HG02678 (cell line): ENCODE data around the gene NEAT1.

Source experiments
- ATAC-seq: cut with Tn5 transposase; IDR thresholded peaks from one replicate; pipeline ENCODE4 v1.9.1; 2021; ENCODE audit warnings: mild to moderate bottlenecking, moderate library complexity; ENCODE audit not compliant: unreplicated experiment

Gene NEAT1

DNA sequence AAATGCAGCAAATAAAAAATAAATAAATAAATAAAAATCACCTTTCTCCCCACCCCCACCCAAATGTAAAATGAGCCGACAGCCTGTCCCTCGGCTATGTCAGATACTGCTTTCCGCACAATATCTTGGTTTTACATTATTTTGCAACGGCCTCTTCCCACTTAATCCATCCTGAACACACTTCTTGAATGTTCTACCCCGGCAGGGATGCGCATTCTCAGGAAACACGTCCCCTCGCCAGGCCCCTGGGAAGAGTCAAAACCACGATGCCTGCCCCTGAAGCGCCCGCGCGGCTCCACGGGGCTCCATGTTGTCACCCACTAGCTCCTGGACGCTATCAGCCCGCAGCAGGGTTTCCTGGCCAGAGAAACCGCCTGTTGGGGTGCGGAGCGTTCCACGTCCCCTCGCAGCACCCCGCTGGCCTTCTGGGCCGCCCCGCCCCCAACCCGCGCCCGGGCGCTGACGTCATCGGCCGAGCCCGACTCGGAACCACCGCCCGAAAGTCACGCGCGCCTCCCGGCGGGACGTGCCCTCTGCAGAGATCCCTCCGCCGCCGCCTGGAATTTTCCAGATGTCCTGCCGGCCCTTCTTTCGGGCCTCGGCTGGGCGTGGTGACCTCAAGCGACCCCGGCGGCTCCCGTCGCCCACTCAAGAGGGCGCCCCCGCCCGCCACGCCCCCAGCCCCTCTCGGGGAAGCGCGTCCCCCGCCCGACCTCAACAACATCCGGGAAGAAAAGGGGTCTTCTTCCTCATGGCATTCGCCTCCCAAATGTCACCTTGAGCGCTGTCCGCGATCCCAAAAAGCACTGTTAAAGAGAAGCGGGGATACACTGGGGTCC, 585 bp upstream of the NEAT1 start:
- peak; percentile 26 for ATAC-seq

DNA sequence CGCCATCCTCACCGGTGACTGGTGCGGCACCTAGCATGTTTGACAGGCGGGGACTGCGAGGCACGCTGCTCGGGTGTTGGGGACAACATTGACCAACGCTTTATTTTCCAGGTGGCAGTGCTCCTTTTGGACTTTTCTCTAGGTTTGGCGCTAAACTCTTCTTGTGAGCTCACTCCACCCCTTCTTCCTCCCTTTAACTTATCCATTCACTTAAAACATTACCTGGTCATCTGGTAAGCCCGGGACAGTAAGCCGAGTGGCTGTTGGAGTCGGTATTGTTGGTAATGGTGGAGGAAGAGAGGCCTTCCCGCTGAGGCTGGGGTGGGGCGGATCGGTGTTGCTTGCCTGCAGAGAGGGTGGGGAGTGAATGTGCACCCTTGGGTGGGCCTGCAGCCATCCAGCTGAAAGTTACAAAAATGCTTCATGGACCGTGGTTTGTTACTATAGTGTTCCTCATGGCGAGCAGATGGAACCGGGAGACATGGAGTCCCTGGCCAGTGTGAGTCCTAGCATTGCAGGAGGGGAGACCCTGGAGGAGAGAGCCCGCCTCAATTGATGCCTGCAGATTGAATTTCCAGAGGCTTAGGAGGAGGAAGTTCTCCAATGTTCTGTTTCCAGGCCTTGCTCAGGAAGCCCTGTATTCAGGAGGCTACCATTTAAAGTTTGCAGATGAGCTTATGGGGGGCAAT, 1.1 kb downstream of the NEAT1 start:
- no peak for ATAC-seq

DNA sequence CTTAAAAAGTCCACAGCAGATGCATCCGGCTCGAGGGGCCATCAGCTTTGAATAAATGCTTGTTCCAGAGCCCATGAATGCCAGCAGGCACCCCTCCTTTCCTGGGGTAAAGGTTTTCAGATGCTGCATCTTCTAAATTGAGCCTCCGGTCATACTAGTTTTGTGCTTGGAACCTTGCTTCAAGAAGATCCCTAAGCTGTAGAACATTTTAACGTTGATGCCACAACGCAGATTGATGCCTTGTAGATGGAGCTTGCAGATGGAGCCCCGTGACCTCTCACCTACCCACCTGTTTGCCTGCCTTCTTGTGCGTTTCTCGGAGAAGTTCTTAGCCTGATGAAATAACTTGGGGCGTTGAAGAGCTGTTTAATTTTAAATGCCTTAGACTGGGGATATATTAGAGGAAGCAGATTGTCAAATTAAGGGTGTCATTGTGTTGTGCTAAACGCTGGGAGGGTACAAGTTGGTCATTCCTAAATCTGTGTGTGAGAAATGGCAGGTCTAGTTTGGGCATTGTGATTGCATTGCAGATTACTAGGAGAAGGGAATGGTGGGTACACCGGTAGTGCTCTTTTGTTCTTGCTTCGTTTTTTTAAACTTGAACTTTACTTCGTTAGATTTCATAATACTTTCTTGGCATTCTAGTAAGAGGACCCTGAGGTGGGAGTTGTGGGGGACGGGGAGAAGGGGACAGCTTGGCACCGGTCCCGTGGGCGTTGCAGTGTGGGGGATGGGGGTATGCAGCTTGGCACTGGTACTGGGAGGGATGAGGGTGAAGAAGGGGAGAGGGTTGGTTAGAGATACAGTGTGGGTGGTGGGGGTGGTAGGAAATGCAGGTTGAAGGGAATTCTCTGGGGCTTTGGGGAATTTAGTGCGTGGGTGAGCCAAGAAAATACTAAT, 1.9 kb downstream of the NEAT1 start:
- ATAC-seq = no peak

DNA sequence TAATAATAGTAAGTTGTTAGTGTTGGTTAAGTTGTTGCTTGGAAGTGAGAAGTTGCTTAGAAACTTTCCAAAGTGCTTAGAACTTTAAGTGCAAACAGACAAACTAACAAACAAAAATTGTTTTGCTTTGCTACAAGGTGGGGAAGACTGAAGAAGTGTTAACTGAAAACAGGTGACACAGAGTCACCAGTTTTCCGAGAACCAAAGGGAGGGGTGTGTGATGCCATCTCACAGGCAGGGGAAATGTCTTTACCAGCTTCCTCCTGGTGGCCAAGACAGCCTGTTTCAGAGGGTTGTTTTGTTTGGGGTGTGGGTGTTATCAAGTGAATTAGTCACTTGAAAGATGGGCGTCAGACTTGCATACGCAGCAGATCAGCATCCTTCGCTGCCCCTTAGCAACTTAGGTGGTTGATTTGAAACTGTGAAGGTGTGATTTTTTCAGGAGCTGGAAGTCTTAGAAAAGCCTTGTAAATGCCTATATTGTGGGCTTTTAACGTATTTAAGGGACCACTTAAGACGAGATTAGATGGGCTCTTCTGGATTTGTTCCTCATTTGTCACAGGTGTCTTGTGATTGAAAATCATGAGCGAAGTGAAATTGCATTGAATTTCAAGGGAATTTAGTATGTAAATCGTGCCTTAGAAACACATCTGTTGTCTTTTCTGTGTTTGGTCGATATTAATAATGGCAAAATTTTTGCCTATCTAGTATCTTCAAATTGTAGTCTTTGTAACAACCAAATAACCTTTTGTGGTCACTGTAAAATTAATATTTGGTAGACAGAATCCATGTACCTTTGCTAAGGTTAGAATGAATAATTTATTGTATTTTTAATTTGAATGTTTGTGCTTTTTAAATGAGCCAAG, 2.7 kb downstream of the NEAT1 start:
- ATAC-seq = no peak

DNA sequence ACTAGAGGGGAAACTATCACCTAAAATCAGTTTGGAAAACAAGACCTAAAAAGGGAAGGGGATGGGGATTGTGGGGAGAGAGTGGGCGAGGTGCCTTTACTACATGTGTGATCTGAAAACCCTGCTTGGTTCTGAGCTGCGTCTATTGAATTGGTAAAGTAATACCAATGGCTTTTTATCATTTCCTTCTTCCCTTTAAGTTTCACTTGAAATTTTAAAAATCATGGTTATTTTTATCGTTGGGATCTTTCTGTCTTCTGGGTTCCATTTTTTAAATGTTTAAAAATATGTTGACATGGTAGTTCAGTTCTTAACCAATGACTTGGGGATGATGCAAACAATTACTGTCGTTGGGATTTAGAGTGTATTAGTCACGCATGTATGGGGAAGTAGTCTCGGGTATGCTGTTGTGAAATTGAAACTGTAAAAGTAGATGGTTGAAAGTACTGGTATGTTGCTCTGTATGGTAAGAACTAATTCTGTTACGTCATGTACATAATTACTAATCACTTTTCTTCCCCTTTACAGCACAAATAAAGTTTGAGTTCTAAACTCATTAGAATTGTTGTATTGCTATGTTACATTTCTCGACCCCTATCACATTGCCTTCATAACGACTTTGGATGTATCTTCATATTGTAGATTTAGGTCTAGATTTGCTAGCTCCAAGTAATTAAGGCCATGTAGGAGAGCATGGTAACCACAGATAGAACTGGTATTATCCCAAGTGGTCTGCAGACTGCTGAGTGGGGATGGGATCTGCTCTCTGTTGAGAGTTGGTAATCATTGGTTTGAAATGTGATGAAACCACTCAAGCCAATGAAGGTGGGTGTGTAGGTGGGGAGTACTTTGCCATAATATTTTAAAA, 3.6 kb downstream of the NEAT1 start:
- no peak for ATAC-seq

DNA sequence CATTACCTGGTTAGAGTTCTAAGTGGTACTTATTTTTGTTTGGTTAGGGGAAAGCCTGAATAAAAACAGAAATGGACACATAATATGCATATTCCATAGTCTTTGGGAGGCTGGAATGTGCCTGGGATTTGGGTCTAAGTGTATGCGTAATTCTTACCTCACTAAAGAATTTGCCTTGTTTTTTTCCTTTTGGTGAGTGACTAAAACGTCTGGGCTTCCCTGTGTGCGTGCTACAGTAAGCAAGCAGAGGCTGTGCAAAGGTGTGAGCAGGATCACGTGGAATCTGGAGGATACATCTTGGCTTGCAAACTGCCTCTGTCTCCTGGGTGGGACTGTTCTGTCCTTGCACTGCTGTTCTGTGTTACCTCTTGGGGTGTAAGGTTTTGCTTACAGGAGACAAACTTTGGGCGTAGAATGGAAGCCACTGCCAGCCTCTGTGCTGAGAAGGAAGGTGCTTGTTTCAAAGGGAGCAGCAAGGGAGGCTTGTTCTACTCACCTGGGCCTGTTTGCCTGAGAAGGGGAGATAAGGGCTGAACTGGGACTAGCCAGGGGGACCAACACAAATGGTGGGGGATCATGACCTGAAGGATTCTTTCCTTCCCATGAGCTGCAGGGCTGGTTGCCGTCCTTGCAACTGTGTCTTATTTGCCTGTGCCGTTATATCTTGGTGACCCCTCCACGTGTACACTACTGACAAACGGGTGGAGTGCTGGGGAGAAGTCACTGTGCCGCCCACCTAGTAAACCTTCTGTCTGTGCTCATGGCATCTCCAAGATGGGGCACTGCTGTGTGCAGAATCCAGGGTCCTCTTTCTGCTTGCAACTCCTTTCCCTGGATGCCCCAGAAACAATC, 4.5 kb downstream of the NEAT1 start:
- no peak for ATAC-seq

DNA sequence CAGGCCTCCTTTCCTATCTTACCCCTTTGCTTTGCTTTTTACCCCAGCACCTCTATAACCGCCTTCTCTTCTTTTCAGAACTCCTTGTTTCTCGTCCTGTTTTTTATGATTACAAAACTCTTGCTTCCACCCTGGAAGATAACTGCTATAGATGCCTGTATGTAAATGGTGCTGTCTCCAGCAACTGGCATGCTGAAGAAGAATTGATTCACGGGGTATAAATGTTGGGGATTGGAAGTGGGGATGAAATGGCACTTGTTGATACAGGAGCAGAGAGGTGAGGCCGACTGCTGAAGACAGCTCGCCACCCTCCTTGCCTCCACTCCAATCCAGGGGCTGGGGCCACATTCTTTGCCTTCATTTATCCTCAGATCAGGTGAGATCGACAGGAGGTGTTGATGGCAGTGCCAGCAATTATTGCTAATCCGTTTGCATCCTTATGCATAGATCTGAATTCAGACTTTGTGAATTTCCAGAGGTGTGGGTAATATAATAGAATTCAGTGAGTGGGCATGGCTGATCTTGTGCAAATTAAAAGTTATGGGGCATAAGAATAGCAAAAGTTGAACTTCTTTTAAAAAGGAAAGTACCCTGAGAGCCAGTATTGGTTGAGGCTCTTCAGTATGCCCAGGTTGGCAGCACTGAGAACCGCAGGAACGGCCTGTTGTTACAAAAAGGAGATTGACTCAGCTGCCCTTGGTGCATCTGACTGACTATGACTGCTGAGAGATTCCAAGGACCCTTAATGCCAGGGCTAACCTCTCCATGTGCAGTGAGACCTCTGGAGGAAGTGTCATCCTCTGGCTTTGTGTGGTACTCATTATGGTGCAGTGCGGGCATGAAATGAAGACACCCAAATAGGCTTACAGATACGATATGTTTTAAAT, 5.3 kb downstream of the NEAT1 start:
- ATAC-seq = no peak

DNA sequence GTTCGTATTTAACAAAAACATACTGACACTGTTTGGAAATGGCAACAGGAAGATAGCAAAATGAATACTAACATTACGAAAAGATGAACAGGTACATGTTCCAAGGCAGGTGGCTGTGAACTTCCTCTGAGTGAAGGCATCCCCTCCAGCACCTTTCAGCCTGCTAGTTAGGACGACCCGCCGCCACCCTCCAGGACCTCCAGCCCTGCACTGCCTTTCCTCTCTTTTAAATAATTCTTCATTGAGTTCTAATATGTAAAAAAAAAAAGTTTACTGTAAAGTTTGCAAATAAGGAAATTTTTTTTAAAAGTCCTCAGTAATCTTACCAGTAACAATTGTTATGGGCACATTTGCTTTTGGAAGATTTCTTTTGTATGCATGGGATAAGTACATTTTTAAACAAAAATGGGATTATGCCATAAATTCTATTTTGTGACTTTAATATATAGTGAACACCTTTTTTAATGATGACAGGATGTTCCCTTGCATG, 6.0 kb downstream of the NEAT1 start:
- no peak for ATAC-seq

DNA sequence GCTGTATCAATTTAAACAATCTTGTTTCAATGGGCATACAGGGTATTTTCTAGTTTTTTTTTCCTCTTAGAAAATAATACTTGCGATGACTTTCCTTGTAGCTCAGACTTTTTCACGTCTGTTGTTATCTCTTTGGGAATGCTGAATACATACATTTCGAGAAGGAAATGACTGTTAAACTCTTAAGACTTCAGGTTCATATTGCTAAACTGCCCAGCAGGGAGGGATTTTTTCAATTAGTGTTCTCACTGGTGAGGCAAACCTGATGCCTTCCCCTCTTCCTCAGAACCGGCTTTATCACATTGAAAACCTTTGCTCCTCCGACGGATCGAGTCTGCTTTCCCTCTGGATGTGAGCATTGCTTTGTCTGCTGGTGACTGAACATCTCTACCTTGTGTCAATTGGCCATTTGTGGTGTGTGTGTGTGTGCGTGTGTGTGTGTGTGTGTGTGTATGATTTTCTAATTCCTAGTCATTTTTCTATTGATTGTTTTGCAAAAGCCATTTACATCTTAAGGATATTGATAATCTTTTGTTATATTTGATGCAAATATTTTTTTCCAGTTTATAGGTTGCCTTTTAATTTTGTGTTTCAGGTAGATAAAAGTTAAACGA, 6.6 kb downstream of the NEAT1 start:
- ATAC-seq = no peak

DNA sequence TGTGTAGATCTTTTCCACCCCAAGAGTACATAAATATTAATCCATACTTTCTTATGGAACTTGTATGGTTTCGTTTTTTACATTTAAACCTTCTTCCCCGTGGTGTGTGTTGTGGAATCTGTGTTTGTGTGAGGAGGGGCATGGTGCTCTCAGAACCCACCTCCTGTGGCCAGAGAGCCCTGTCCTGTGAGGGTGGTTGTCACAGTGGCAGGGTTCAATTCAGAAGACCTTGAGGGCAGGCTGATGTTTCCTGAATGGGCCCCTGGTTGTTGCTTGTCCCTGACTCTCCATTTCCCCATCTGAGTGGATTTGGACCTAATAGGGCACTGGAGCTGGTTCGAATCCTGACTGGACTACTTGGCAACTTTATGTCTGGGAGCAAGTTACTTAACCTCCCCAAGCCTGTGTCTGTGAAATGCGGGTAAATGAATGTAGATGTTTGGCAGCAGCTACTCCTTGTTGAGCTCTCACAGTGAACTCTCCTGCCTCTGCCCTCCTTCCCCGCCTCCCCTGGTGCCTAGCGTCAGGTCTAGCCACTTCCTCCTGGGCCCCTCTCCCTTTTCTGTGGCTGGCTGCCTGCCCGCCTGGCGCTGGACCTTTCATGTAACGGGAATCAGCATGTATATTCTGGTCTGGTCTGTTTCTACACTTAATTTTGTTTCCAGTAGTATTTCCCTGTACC, 7.3 kb downstream of the NEAT1 start:
- no peak for ATAC-seq

DNA sequence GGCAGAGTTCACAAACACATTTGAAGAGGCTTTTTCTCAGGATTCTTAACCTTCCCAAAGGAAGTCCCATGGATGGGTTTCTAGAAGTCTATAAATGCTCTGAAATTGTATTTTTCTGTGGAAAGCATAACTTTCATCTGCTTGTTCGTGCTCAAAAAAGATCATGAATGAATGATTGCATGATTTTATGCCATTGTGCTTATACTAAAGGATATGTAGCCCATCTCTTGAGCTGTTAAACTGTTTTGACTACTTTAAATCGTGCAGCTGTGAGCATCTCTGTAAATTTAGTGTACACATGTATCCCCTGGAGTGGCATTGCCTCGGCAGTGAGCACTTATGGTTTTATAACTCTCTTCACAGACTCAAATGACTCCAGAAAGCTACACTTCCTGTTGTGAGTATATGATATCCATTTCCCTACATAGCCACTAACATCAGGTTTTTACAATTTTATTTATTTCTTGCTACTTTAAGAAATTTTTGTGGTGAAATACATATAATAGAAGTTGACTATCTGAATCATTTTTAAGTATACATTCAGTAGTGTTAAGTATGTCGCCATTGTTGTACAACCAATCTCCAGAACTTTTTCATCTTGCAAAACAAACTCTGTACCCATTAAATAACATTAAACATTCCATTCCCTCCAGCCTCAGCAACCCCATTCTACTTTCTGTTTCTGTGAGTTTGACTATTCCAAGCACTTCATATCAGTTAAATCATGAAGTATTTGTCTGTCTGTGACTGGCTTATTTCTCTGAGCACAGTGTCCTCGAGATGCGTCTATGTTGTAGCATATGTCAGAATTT, 8.0 kb downstream of the NEAT1 start:
- no peak for ATAC-seq

DNA sequence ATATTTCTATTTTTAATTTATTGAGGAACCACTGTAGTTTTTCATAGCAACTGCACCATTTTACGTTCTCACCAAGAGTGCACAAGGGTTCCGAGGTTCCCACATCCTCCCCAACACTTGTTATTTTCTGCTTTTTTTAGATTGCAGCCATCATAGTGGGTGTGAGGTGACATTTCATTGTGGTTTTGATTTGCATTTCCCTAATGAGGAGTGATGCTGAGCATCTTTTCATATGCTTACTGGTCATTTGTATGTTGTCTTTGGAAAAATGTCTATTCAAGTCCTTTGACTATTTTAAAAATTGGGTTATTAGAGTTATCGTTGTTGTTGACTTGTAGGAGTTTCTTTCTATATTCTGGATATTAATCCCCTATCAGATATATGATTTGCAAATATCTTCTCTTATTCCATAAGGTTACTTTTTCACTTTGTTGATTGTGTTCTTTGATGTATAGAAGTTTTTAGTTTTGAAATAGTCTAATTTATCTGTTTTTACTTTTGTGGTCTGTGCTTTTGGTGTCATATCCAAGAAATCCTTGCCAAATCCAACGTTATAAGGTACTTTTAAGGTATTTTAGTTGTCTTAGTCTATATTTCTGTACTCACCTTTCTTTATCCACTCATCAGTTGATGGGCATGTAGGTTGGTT, 9.0 kb downstream of the NEAT1 start:
- ATAC-seq = no peak

DNA sequence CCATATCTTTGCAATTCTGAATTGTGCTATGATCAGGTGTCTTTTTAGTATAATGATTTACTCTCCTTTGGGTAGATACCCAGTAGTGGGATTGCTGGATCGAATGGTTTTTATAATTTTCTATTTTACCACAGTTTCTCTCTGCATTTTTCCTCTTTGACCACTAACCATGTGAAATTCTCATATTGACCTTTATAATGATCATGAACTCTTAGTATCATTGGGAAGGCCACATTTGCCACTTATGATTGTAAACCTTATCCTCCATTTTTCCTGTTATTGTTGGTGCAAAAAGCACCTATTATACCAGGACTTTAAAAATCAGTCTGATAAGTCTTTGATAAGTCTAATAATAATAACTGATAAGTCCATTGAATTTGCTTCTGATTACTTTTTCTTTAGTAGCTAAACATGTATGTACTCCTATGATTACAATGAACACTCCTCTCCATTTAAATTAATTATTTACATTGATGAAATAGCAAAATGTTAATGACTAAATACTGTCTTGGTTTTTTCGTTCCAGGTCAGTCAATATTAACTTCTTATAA, 9.6 kb downstream of the NEAT1 start:
- ATAC-seq = no peak

DNA sequence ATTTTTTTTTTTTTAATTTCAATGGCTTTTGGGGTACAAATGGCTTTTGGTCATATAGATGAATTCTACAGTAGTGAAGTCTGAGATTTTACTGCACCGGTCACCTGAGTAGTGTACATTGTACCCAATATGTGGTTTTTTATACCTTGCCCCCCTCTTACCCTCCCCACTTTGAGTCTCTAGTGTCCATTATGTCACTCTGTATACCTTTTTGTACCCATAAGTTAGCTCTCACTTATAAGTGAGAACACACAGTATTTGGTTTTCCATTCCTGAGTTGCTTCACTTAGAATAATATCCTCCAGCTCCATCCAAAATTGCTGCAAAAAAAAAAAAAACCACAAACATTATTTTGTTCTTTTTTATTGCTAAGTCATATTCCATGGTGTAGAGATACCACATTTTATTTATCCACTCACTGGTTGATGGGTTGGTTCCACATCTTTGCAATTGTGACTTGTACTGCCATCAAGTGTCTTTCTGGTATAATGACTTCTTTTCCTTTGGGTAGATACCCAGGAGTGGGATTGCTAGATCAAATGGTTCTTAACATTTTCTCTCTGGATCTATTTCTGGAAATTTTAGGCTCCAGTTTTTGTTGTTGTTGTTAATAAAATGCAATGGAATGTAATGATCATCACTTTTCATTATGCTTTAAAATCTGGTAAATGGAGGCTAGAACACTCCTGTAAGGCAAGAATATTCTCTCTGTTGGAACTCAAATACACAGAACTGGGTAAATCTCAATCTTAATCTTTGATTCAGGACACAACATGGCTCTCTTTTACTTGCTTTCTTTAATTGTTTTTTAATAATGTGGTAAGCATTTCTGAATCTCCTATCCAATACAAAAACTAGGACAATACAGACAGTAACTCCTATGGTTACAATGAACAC, 10.3 kb downstream of the NEAT1 start:
- ATAC-seq = no peak
